GF-D8 (cell line): Measurements from ENCODE around the gene RNF212B.
"Not testable (repeated sequence)": the region's sequence is repeated elsewhere in the genome, so short reads cannot be mapped to it uniquely, and the experiment has no call there.

ENCODE experiments used
- DNase-seq: peaks from one replicate; lab custom pipeline; 2025; lab: John Stamatoyannopoulos, UW

Gene RNF212B

GRCh38 chr14:23237772-23238594, at the start of gene RNF212B:
Gene RNF212B (plus strand): TSS chr14:23237936. CDS start chr14:23240346, 2,410 bp downstream.
- DNase-seq, result no peak

GRCh38 chr14:23193432-23193831, 44.3 kb upstream of the RNF212B start:
- no peak for DNase-seq

GRCh38 chr14:23195552-23196101, 42.1 kb upstream of the RNF212B start:
- no peak for DNase-seq

- not testable (repeated sequence) for DNase-seq
Measured at GRCh38 chr14:23196487-23196886, 41.2 kb upstream of the RNF212B start.

GRCh38 chr14:23199141-23199540, 38.6 kb upstream of the RNF212B start:
- DNase-seq, result not testable (repeated sequence)

GRCh38 chr14:23202001-23202400, 35.7 kb upstream of the RNF212B start:
- no peak for DNase-seq

GRCh38 chr14:23206422-23207145, 31.2 kb upstream of the RNF212B start:
- DNase-seq, result no peak

- DNase-seq, result no peak
Measured at GRCh38 chr14:23207146-23207540, 30.6 kb upstream of the RNF212B start.

- no peak for DNase-seq
Measured at GRCh38 chr14:23208324-23208723, 29.4 kb upstream of the RNF212B start.

- DNase-seq, result no peak
Measured at GRCh38 chr14:23209651-23210423, 27.9 kb upstream of the RNF212B start.

- no peak for DNase-seq
Measured at GRCh38 chr14:23215421-23215820, 22.3 kb upstream of the RNF212B start.

- no peak for DNase-seq
Measured at GRCh38 chr14:23217032-23218020, 20.4 kb upstream of the RNF212B start.

GRCh38 chr14:23219075-23219474, 18.7 kb upstream of the RNF212B start:
- DNase-seq, result no peak

- DNase-seq, result not testable (repeated sequence)
Measured at GRCh38 chr14:23224958-23225357, 12.8 kb upstream of the RNF212B start.

GRCh38 chr14:23227566-23227965, 10.2 kb upstream of the RNF212B start:
- no peak for DNase-seq

- DNase-seq, result peak; percentile 18
Measured at GRCh38 chr14:23228812-23229211, 8.9 kb upstream of the RNF212B start.

GRCh38 chr14:23232241-23232808, 5.4 kb upstream of the RNF212B start:
- DNase-seq, result not testable (repeated sequence)

GRCh38 chr14:23240661-23241060, 2.9 kb downstream of the RNF212B start:
- no peak for DNase-seq

GRCh38 chr14:23241061-23241715, 3.5 kb downstream of the RNF212B start:
- DNase-seq, result not testable (repeated sequence)

- DNase-seq, result no peak
Measured at GRCh38 chr14:23242076-23242475, 4.3 kb downstream of the RNF212B start.
